HG03469 (cell line): ENCODE results near the gene PIK3CA.
"Not testable (repeated sequence)": the region's sequence is repeated elsewhere in the genome, so short reads cannot be mapped to it uniquely, and the experiment has no call there.

Source experiments
- ATAC-seq: cut with Tn5 transposase; IDR thresholded peaks from one replicate; pipeline ENCODE4 v1.9.1; 2021; ENCODE audit warnings: mild to moderate bottlenecking, moderate library complexity, moderate number of reproducible peaks; ENCODE audit not compliant: unreplicated experiment

The PIK3CA gene

GRCh38 chr3:179147873-179148615 lies at the start of gene PIK3CA:
TSS of gene PIK3CA (plus strand) at chr3:179148357. CDS start at chr3:179198826, 50,469 bp downstream.
- ATAC-seq, result peak; percentile 61

DNA sequence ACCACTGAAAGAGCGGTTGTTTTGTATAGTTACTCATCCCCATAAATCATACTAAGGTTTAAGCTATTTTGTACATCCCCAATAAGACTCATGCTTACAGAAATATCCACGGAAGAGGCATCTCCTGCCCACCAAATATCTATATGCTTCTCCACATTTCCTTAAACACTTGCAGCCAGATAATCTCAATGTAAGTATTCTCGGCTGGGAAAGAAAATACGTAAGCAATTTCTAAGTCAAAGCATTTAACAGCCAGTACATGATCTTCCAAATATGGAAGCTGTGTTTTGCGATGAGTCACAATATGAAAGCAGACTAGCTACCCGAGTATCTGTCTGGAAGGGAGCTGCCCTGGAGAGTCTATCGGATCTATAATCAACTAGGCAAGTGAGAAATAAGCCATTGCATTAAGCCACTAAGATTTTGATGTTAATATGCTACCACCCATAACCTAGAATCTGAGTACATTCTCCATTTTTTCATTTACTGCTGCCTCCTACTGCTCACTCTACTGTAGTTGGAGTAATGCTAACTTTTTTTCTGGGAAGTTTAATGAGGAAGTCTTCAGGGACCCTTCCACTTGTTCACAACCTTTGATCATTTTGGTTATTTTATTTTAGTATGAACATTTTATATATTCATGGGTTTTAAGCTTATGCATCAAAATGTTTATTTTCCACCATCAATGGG lies 49.6 kb upstream of the PIK3CA start:
- no peak for ATAC-seq

DNA sequence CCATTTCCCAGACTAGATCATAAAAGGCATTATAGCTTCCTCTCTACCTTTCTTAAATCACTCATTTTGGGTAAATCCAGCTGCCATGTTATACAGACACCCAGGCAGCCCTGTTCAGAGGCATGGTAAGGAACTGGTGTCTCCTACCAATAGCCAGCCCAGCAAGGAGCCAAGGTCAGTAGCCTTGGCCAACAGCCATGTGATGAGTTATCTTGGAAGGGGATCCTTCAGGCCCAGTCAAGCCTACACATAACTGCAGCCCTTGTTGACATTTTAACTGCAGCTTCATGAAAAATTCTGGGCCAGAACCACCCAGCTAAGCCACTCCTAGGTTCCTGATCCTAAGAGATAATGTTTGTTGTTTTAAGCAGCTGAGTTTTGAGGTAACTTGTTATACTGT lies 47.5 kb upstream of the PIK3CA start:
- no peak for ATAC-seq

DNA sequence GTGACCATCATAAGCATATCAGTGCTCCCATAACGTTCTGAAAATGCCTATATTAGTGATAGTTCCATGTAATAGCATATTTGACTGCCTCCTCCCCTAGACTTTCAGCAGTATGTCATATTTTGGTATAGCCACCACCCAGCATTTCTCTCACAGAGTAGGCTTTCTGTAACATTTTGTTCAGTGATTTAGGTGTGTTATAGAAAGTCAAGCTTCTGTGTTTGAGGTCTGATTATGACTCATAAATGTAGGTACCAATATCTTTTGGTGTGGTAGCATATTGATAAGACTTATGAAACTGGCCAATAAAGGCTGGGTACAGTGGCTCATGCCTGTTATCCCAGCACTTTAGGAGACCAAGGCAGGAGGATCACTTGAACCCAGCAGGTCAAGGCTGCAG lies 42.3 kb upstream of the PIK3CA start:
- no peak for ATAC-seq

DNA sequence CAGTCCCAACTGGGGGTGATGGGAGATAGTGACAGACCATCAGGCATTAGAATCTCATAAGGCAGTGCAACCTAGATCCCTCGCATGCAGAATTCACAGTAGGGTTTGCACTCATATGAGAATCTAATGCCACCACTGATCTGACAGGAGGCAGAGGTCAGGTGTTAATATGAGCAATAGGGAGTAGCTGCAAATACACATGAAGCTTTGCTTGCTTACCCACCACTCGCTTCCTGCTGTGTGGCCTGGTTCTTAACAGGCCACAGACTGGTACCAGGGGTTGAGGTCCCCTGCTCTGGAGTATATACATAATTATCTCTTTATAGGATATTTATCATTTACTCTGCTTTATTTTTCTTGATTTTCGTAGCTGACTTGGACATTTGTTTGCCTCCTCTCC lies 40.5 kb upstream of the PIK3CA start:
- ATAC-seq, result no peak

- no peak for ATAC-seq
These were observed 40.1 kb upstream of the PIK3CA start for GRCh38 chr3:179108086-179108485.

- ATAC-seq, result no peak
These were observed 34.3 kb upstream of the PIK3CA start for GRCh38 chr3:179113903-179114302.

DNA sequence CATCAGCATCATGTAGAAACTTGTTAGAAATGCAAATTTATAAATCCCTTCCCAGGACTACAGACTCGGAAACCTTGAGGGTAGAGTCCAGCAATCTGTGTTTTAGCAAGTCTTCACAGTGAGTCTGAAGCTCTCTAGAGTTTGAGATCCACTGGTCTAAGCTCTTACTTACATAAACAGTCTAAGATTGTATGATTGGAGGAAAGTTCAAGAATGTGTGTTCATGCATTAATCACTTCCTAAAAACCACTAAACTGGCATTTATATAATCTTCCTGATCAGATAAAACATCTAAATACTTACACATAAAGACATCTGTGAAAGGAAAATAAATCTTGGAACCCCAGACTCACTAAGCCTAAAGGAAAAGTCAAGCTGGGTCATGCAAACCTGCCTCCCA lies 32.7 kb upstream of the PIK3CA start:
- not testable (repeated sequence) for ATAC-seq

DNA sequence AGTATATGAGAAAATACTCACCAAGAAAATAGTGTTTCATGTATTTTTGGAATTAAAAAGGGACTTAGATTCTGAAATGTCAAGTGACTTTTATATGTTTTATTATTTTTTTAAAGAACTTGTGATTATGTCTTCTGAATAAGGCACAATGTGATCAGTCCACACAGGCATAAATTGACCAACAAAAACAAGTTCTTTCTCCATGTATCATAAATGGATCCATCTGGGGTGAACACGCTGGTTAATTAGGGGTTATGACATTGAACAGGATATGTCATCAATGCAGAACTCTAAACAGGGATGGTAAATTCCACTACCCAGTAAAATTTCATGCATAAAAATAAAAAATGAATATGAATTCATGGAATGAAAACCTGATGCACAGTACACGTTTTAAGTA lies 31.3 kb upstream of the PIK3CA start:
- no peak for ATAC-seq

- not testable (repeated sequence) for ATAC-seq
These were observed 15.8 kb upstream of the PIK3CA start for GRCh38 chr3:179132191-179132890.

- no peak for ATAC-seq
These were observed 14.6 kb upstream of the PIK3CA start for GRCh38 chr3:179133575-179133974.

DNA sequence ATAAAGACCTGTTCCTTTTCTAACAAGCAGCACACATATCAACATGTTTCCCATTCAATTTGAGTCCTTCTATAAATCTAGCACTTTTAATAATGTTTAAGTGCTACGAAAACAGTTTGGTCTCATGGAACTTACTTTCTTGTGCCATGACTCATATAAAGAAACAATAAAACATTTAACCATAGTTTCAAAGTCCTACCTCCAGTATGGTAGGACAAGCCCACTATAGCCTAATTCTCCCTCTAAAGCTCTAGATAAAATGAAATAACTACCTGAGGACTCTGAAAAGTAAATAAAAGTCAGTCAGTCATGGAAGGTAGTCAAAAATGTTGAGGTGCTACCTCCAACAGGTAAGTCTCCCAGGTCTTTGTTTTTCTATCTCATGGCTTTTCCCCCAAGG lies 12.0 kb upstream of the PIK3CA start:
- no peak for ATAC-seq

- ATAC-seq, result no peak
These were observed 6.3 kb upstream of the PIK3CA start for GRCh38 chr3:179141890-179142289.

DNA sequence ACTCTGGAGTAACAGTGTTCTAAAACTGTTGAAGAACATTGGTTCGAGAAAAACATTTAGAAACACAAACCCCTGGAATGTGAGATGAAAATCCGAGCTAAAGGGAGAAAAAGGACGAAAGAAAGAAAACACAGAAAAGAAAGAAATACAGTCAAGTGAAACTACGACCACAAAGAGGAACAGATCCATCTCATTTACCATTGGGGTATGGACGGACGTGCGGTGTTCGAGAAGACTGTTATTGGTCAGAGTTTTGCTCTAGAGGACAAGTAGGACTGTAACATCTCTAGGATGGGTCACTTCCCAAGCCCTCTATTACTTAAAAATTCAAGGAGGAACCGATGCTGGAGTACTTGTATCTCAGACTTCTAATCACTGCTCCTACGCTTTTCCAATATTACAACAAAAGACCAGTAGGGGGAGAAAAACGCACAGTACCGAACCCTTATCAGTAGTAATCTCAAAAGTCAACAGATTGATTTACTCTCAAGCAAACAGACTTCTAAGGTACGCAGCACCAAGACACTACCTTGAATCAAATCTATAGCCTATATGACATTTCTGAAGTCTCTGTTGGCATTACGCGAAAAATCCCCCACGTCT lies 1.1 kb upstream of the PIK3CA start:
- ATAC-seq, result peak; percentile 22

DNA sequence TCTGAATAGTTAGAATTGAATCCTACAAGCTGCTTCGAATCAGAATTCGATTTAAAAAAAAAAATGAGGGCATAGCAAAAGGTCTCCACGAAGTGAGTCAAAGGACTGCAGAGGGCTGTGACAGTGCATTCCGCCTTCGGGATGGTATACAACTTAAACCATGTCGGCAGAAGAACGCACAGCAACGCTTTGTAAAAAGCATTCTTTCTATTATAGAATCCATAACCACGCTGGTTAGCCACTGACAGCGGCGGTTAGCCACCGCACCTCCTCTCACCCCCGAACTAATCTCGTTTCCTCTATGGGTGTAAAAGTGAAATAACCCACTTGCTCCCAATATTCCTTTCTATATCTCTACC lies 664 bp upstream of the PIK3CA start:
- ATAC-seq, result peak; percentile 12

GRCh38 chr3:179148616-179149405 lies 654 bp downstream of the PIK3CA start:
- ATAC-seq, result peak; percentile 10

- peak; percentile 22 for ATAC-seq
These were observed 1.3 kb downstream of the PIK3CA start for GRCh38 chr3:179149406-179149867.

DNA sequence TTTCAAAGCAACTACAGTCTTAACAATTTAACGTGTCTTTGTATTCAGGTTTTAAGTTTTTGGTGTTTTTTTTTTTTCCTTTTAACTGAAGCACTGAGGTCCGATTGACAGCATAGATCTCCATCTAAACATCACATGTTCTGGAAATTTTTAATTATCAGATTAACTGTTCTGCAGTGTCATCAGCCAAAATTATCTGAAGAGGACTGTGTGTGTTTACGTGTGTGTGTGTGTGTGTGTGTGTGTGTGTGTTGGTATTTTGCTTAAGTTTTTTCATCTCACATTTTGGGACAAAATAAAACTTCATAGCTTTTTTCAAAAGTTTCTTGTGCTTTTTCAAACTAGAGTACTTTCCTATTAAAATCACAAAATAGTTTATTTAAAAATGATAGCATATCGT lies 1.8 kb downstream of the PIK3CA start:
- no peak for ATAC-seq

- ATAC-seq, result no peak
These were observed 2.5 kb downstream of the PIK3CA start for GRCh38 chr3:179150610-179151009.

DNA sequence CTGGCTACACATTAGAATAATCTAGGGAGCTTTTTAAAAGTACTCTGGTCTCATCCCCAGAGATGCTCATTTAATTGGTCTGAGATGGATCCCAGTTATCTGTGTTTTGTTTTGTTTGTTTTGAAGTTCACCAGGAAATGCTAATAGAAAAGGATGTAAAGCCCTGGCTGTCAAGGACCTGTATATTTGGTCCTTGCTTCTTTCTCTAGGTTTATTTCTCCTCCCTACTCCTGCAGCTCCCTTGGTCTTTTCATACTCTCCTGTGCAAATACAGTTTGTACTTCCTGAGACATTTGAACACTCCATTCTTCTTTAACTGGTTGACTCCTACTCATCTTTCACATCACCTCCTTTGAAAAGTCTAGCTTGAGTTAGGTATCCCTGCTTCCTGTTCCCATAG lies 3.3 kb downstream of the PIK3CA start:
- ATAC-seq, result no peak

DNA sequence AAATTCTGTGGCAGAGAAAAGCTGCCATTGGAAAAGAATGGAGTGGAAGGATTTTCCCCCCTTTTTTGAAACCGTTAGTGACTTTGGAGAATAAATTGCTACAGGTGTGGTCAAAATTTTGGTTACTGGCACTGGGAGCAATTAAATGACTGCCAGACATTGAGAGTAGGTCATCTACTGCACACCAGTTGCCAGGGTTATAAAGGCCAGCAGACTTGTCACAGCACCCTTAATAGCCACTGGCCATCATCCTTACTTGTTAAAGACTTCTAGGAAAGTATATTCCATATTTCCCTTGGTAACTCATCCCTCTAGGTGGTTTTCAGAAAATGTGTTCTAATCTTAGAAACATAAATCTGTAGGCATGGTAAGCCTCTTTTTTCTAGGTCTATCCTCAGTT lies 8.0 kb downstream of the PIK3CA start:
- ATAC-seq, result no peak
